Choroid plexus epithelial cell (primary cell): ENCODE measurements around the gene PVALEF.
"Not testable (repeated sequence)": the region's sequence is repeated elsewhere in the genome, so short reads cannot be mapped to it uniquely, and the experiment has no call there.

Source experiments
- DNase-seq: peaks from one replicate; pipeline ENCODE4 v3.0.0-alpha.2; 2010; ENCODE audit warnings: low read depth
- H3K4me3 ChIP-seq: 2 replicates; pipeline ENCODE4 v1.5.1; 2011; ENCODE audit warnings: low read depth, mild to moderate bottlenecking, control low read depth, low read length, moderate library complexity
- CTCF ChIP-seq: conservative IDR thresholded peaks from 2 replicates; pipeline ENCODE4 v1.5.1; 2011; ENCODE audit warnings: low read depth, mild to moderate bottlenecking, control low read depth, inconsistent platforms, low read length, moderate library complexity

Gene PVALEF

GRCh38 chr17:81222906-81223761, 57.8 kb downstream of the PVALEF start, which contains the start of gene CEP131:
TSS of gene CEP131 (minus strand) at chr17:81222965. CDS start at chr17:81220056, 2,909 bp downstream.
- H3K4me3 ChIP-seq, result peak within 1 kb of the TSS; percentile 71
- peak; percentile 99 for DNase-seq
- TF ChIP-seq CTCF, result no peak

GRCh38 chr17:81223762-81224130, 58.4 kb downstream of the PVALEF start:
- H3K4me3 ChIP-seq, result peak overlapping the region; percentile 60
- no peak for TF ChIP-seq CTCF
- no peak for DNase-seq

DNA sequence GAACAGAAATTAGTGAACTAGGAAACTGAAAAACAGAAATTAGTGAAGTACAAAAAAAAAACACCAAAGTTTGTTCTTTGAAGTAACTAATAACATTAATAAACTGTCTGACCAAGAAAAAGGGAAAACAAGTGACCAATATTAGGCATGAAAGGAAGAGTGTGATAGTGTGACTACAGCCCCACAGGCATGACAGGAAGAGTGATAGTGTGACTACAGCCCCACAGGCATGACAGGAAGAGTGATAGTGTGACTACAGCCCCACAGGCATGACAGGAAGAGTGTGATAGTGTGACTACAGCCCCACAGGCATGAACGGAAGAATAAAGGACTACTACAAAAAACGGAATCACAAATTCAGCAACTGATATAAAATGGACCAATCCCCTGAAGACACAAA, 62.3 kb downstream of the PVALEF start:
- H3K4me3 ChIP-seq, DNase-seq: not testable (repeated sequence)

- H3K4me3 ChIP-seq, result no peak overlapping the region
- DNase-seq, result no peak
- TF ChIP-seq CTCF, result no peak
Observed at GRCh38 chr17:81228420-81228819, 63.1 kb downstream of the PVALEF start.

- no peak for DNase-seq
- H3K4me3 ChIP-seq, result no peak overlapping the region
- no peak for TF ChIP-seq CTCF
Observed at GRCh38 chr17:81228834-81229665, 63.7 kb downstream of the PVALEF start.

GRCh38 chr17:81229666-81229920, 64.3 kb downstream of the PVALEF start:
- no peak overlapping the region for H3K4me3 ChIP-seq
- DNase-seq, result no peak
- TF ChIP-seq CTCF, result no peak

DNA sequence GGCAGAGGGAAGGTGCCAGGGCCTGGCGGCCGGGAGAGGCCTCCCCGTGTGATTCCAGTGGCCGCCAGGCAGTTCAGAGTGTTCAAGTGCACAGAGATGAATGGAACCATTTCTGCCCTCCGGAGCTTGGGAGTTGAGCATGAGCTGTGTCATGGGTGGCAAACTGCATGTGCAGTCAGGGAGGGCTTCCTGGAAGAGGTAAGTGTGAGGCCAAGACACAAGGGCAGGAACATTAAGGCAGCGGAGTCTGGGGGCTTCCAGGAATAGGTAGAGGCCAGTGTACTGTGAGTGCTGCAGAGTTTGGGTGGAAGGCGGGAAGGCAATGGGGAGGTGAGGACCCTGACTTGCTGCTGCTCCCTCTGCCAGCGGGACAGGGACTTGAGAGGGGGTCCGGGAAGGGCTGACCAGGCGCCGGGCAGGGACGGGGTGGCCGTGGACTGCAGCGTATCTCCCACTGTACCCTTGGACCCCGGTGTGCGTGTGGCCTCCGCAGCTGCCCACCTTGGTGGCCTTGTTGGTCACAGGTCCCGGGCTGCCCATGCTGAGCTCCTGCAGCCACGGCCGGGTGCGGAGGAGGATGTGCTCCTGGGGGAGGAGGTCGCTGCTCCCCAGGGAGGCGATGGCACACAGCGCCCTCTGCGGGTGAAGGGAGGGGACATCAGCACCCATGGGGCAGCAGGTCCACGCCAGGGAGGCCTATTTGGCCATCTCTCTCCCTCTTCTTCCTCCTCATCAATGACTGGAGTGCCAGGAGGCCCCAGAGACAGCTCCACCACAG, 64.9 kb downstream of the PVALEF start:
- TF ChIP-seq CTCF, result peak; percentile 51
- no peak overlapping the region for H3K4me3 ChIP-seq
- no peak for DNase-seq
